SHP77 (cell line): ENCODE results near the gene CXorf58.
"Not testable (repeated sequence)": the region's sequence is repeated elsewhere in the genome, so short reads cannot be mapped to it uniquely, and the experiment has no call there.

Experiments used
- DNase-seq, 2 experiments: peaks; one replicate each; lab custom pipeline; 2025; lab: John Stamatoyannopoulos, UW

CXorf58 gene

GRCh38 chrX:23953908-23954269 is 46.1 kb downstream of the CXorf58 start:
- DNase-seq = no peak

DNA sequence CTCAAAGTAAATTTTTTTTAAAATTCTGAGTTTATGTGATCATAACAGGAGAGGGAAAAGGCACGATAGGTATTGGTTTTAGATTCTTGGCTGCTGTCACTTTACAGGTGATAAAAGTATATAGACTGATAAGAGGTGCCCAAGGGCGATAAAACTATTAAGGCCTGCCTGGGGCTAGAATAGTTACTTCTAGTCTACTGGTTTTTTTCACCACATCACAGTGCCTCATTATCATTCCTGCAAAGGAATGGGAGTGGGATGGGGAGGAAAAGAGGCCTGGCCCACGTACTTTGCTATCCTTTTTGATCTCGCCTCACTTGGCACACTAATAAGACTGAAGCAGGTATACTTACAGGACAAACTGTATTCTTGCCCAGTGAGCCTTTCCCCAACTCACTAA is 46.6 kb downstream of the CXorf58 start:
- no peak for DNase-seq

DNA sequence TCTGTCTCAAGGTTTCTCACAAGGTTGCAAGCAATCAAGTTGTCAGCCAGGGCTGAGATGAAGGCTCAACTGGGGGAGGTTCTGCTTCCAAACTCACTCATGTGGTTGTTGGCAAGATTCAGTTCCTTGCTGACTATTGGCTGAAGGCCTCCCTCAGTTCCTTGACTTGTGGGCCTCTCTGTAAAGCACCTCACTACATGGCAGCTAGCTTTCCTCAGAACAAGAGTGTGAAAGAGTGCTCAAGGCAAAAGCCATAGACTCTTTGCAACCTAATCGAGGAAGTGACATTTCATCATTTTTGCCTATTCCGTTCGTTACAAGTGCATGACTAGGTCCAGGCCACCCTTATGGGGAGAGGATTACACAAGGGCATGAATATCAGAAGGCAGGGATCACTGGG is 52.0 kb downstream of the CXorf58 start:
- DNase-seq = no peak

- no peak for DNase-seq
These were observed 56.4 kb downstream of the CXorf58 start for GRCh38 chrX:23964191-23964590.

GRCh38 chrX:23965630-23966029 is 57.8 kb downstream of the CXorf58 start:
- not testable (repeated sequence) for DNase-seq

DNA sequence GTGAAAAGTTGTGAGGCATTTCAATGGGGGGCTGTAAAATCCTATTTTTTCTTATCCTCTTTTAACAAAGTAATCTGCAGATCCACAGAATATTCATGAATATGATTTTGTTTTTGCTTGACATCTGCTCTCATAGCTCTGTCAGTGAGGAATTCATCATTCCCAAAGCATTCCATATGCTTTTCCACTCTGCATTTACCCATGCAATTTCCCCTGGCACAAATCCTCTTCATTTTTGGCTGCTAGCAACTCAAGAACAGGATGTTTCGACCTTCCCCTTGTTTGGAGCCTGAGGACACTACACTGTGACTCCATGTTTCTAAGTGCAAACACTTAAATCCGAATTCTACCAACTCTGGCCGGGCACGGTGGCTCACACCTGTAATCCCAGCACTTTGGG is 70.7 kb downstream of the CXorf58 start:
- DNase-seq = no peak

- DNase-seq = no peak
These were observed 72.2 kb downstream of the CXorf58 start for GRCh38 chrX:23980011-23980441.

DNA sequence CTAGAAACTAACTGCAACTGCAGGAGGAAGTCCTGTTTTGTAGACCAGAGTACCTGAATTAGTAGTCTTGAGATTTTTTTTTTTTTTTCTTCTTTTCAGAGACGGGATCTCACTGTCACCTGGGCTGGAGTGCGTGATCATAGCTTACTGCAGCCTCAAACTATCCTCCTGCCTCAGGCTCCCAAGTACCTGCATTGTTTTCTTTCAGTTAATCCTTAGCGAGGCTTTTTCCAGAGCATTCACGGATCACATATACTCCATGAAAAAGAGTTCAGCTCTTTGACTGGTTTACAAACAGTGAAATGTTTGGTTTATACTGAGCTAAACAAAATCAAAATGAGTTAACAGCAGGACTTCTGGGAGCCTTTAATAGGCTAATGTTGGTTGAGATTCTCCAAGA is 73.4 kb downstream of the CXorf58 start:
- DNase-seq = no peak

DNA sequence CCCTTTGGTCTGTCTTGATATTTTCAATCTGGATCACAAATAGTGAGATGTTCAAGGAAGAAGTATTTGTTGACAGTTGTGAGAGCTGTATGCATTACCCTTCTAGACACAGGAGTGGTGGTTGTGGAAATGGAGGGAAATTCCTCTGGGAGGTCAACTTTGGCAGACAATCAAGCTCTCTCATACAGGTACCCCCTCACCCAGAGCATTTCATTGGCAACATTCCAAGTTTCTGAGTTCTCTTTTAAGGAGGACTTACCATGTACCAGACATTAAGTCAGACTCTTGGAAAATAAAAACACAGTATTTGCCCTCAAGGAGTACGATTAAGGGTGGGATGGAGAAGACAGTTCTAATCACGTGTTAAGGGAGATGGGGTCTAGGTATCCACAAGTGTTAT is 73.9 kb downstream of the CXorf58 start:
- no peak for DNase-seq

DNA sequence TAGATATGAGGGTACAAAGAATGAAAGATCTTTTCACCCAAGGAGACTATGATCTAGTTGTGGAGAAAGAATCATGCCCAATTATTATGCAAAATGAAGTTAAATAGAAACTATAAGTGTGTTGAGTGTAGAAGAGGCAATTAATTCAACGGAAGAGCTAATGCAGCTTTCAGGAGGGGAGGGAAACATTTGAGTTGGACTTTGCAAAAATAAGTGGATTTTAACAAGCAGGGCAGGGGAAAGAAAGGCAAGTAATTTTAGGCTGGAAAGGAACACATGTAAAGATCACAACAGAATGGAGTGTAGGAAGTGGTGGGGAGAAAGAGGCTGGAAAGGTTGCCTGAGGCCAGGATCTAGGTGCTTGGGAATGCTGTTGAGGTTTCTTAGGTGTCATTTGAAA is 75.1 kb downstream of the CXorf58 start:
- DNase-seq = no peak
